Tibial artery (tissue), 4 donors: Measurements from ENCODE around the gene ACOXL.

Experiments used
- DNase-seq, 2 donors: peaks; one replicate each; pipeline ENCODE4 v3.0.0-alpha.2; 2019
- H3K27ac ChIP-seq, 2 donors: fragments of 200-600 bp; sonication (generic) in 1 of 2; 1 replicate in 1 of 2; 2 replicates in 1 of 2; pipeline ENCODE4 v1.5.1; 2018 to 2019; ENCODE audit warnings: mild to moderate bottlenecking in 1 of 2
- H3K27me3 ChIP-seq, 2 donors: fragments of 200-600 bp; sonication (generic) in 1 of 2; one replicate each; pipeline versions ENCODE4 v1.5.1 to v1.6.0; 2016 to 2019
- H3K36me3 ChIP-seq, 3 donors: fragments of 200-600 bp; sonication (generic) in 2 of 3; one replicate each; pipeline ENCODE4 v1.5.1; 2016 to 2019; ENCODE audit warnings: mild to moderate bottlenecking in 2 of 3
- H3K4me1 ChIP-seq, 4 donors: fragments of 200-600 bp; sonication (generic) in 2 of 4; 1 replicate in 3 of 4; 2 replicates in 1 of 4; pipeline ENCODE4 v1.5.1; 2016 to 2019
- H3K4me3 ChIP-seq, 2 donors: fragments of 200-600 bp; sonication (generic) in 1 of 2; 1 replicate in 1 of 2; 2 replicates in 1 of 2; pipeline ENCODE4 v1.5.1; 2018 to 2019; ENCODE audit warnings: mild to moderate bottlenecking in 2 of 2
- H3K9me3 ChIP-seq, 3 donors: fragments of 200-600 bp; sonication (generic) in 1 of 3; one replicate each; pipeline ENCODE4 v1.5.1; 2016 to 2019
- CTCF ChIP-seq, 2 experiments: fragments of 200-600 bp in 1 of 2; fragments of 450-650 bp in 1 of 2; IDR thresholded peaks; one replicate each; pipeline ENCODE4 v1.5.1; 2017 to 2019; ENCODE audit warnings: antibody characterized with exemption in 2 of 2, mild to moderate bottlenecking in 1 of 2, moderate library complexity in 1 of 2
- intact Hi-C: fragments of 100-400 bp; cut with DNase I; formaldehyde crosslinking; loops from one replicate; pipeline ENCODE4 v1.15.0; 2023; ENCODE audit warnings: low total_unique reads

The ACOXL gene

GRCh38 chr2:111118981-111119821 lies 386.8 kb downstream of the ACOXL start:
- intact Hi-C loops: loop anchor here (5.0 to 10.0 kb wide), 2 partner anchors 548 to 586 kb away; no protein-coding TSS in a partner anchor
- Histone ChIP-seq H3K27me3 (peaks cover 0 to 3% of the 10 kb centered on the region in 2 donors), H3K27ac (peak overlapping the region; percentile 45 to 66)

GRCh38 chr2:111119822-111120252 lies 387.5 kb downstream of the ACOXL start:
- Histone ChIP-seq H3K4me3 (peak overlapping the region; percentile 77 to 83), H3K36me3 (peaks cover 0 to 5% (median 0%) of the 10 kb centered on the region in 3 donors), H3K4me1 (peaks cover 0 to 57% (median 25%) of the 10 kb centered on the region in 4 donors), H3K27ac (peak overlapping the region; percentile 62 to 72), H3K27me3 (no peaks in the 10 kb centered on the region), H3K9me3 (no peaks in the 10 kb centered on the region)
- TF ChIP-seq CTCF (IDR thresholded peaks at IDR 0.05): no peak
- intact Hi-C loops: loop anchor here (5.0 to 10.0 kb wide), 2 partner anchors 547 to 585 kb away; no protein-coding TSS in a partner anchor
- DNase-seq: peak in 1 of 2 donors; percentile 67

More at GRCh38 chr2:111118981-111119821, 386.8 kb downstream of the ACOXL start:
- H3K4me3 ChIP-seq: peak overlapping the region; percentile 49 to 77
- H3K9me3 ChIP-seq: no peaks in the 10 kb centered on the region
- H3K4me1 ChIP-seq: peaks cover 0 to 51% (median 25%) of the 10 kb centered on the region in 4 donors
- DNase-seq: no peak
- peaks cover 0 to 4% (median 0%) of the 10 kb centered on the region in 3 donors for H3K36me3 ChIP-seq
- TF ChIP-seq CTCF (IDR thresholded peaks at IDR 0.05): no peak

- no peaks in the 10 kb centered on the region for H3K27me3 ChIP-seq
- H3K4me1 ChIP-seq: peaks cover 0 to 61% (median 25%) of the 10 kb centered on the region in 4 donors
- H3K4me3 ChIP-seq: peak within 1 kb of the TSS; percentile 77 to 83
- peak; percentile 86 to 93 for DNase-seq
- TF ChIP-seq CTCF (IDR thresholded peaks at IDR 0.05): no peak
- H3K9me3 ChIP-seq: no peaks in the 10 kb centered on the region
- peak within 1 kb of the TSS; percentile 62 to 78 for H3K27ac ChIP-seq
- H3K36me3 ChIP-seq: peaks cover 0 to 11% (median 3%) of the 10 kb centered on the region in 3 donors
- intact Hi-C loops: no loop called here
Measured at GRCh38 chr2:111120253-111121027, 388.1 kb downstream of the ACOXL start, which contains the start of gene BCL2L11. TSS of gene BCL2L11 (plus strand) at chr2:111120914. CDS start at chr2:111123746, 2,832 bp downstream.

- peak overlapping the region; percentile 77 to 83 for H3K4me3 ChIP-seq
Measured at GRCh38 chr2:111121028-111121827, 388.9 kb downstream of the ACOXL start.

More at GRCh38 chr2:111121028-111121827, 388.9 kb downstream of the ACOXL start:
- no peaks in the 10 kb centered on the region for H3K9me3 ChIP-seq
- DNase-seq: peak; percentile 29 to 76
- H3K36me3 ChIP-seq: peaks cover 0 to 19% (median 9%) of the 10 kb centered on the region in 3 donors
- peak overlapping the region; percentile 62 to 78 for H3K27ac ChIP-seq
- peaks cover 0 to 69% (median 25%) of the 10 kb centered on the region in 4 donors for H3K4me1 ChIP-seq
- H3K27me3 ChIP-seq: no peaks in the 10 kb centered on the region
- intact Hi-C loops: no loop called here
- no peak for TF ChIP-seq CTCF (IDR thresholded peaks at IDR 0.05)
